Hippocampal formation (tissue), 2 donors: Measurements from ENCODE around the gene PTGR3.

Experiments used
- DNase-seq, 2 donors: peaks; one replicate each; lab custom pipeline; 2025; lab: John Stamatoyannopoulos, UW

Gene PTGR3

DNA sequence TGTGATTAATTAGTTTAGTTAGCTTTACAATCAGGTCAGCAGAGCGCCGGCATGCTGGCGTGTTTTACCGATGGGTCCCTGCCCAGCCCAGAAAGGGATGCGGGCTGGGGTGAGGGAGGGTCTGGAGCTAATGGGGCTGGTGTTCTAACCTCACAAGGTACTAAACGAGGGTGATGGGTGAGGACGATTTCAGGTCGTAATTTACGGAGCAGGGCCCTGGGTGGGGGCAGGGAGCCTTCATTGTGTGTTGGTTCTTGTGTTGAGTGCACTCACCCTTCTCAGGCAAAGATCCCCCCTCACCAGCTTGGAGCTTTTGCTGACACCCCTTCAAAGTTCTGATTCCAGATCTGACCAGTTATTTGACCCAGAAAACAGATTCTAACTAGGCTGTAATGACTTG lies 39.5 kb downstream of the PTGR3 start:
- DNase-seq: no peak

- DNase-seq: no peak
Observed at GRCh38 chr18:75168619-75169018, 40.3 kb downstream of the PTGR3 start.

GRCh38 chr18:75167759-75168618 lies 41.0 kb downstream of the PTGR3 start:
- peak in 1 of 2 donors; percentile 18 for DNase-seq

- no peak for DNase-seq
Observed at GRCh38 chr18:75167137-75167536, 41.8 kb downstream of the PTGR3 start.

- DNase-seq: no peak
Observed at GRCh38 chr18:75165926-75166325, 43.0 kb downstream of the PTGR3 start.

GRCh38 chr18:75164479-75164878 lies 44.5 kb downstream of the PTGR3 start:
- no peak for DNase-seq

DNA sequence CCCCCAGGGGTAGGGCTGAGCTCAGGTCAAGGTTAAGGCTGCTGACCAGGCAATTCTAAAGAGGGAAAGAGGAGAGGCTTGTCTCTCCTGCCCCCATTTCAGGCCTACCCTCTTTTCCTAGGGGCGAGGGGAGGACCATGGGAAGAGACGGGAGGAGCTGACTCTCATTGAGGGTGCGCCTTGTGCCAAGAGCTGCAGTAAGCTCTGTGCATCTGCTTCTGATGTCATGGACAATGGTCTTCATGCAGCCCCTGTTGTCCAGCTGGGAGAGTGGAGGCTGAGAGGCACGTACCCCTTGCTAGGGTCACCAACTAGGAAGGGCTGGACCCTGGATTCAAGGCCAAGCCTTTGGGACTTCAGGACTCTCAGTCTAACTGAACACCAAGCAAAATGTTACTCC lies 45.2 kb downstream of the PTGR3 start:
- DNase-seq: no peak

DNA sequence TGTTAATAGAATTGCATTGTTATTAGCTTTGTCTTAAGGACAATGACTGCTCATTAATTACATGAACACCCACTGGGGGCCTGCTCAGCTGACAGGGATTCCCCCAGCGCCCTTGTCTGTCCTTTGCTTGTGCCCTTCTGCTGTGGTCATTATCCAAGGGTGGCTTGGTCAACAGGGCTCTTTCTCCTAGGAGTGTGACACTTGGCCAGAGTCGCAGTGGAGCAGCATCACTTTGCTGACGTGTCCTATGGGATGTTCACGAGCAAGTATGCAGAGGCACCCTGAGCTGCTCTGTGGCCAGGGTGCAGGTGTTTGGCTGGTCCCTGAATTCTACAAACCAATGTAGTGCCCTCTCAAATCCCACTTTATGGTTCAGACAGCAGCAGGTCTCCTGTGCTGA lies 46.0 kb downstream of the PTGR3 start:
- DNase-seq: no peak

DNA sequence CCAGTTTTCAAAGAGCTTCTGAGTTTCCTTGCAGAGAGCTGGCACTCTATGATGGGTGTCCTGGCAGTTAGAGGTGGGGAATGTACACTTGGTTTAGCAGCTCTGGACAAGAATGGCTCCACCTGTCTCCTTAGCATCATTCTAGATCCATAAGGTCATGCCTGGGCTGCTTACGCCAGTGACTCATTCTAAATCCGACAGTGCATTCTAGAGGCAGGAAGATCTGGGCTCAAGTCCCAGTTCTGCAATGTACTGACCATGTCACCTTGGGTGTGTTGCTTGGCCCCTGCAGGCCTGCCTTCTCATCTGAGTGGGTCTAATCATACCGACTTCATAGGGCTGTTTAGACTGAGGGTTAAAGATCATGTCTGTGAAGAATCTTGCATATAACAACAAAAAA lies 46.5 kb downstream of the PTGR3 start:
- no peak for DNase-seq

- DNase-seq: peak in 1 of 2 donors; percentile 15
Observed at GRCh38 chr18:75161256-75162028, 47.5 kb downstream of the PTGR3 start.

- DNase-seq: no peak
Observed at GRCh38 chr18:75160364-75160763, 48.6 kb downstream of the PTGR3 start.

DNA sequence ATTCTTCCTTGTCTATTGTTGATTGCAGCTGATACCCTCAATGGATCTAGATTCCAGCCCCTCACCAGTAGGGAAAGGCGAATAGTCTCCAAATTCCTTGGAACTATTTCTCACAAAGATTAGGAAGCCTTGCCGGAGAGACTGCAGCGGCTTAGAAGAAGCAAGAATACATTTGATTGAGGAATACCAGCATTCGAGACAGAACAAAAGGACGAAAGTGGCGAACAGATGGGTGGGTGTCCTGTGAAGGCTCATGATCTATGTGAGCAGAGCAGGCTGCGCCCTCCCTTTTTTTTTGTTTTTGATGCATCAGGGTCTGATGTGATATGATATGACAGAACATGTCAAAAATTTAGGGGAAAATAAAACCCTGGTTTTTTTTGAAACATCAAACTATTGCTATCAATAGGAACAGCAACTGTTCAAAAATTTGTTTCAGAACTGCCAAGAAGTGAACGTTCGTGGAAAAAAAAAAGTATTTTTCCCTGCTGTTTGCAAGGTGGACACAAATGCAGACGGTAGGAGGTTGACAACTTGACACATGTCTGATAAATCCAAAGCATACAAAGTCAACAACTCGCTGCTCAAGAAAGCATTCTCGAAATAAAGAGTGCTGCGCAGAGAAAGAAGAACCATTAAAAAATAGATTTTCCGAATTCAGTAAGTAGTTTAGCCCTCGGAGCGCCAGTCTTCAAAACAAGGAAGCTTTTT lies 49.1 kb downstream of the PTGR3 start:
- no peak for DNase-seq

- no peak for DNase-seq
Observed at GRCh38 chr18:75159238-75159518, 49.8 kb downstream of the PTGR3 start.
